HepG2 (cell line): ENCODE measurements around the gene CCBE1. TPM values are rescaled to one million over a fixed set of nuclear protein-coding genes. Genes with fewer than 3 reads are reported as not detected.

Source experiments
- ELF3 ChIP-seq: IDR thresholded peaks from 2 replicates; pipeline ENCODE4 v1.6.1; 2016; ENCODE audit warnings: missing genetic modification reagents, missing compliant biosample characterization
- HMGXB4 ChIP-seq, 2 experiments: sonication (generic) in 1 of 2; formaldehyde crosslinking in 1 of 2; IDR thresholded peaks; 2 replicates each; pipeline versions ENCODE4 v1.4.0 to v1.6.1; 2018 to 2020; ENCODE audit warnings: missing genetic modification reagents in 2 of 2, borderline replicate concordance in 1 of 2, low read depth in 1 of 2, mild to moderate bottlenecking in 1 of 2, missing biosample characterization in 1 of 2
- KLF6 ChIP-seq: IDR thresholded peaks from 2 replicates; pipeline ENCODE4 v1.8.0; 2016; ENCODE audit warnings: missing biosample characterization, missing genetic modification reagents
- LCORL ChIP-seq, 2 experiments: fragments of 450-650 bp in 1 of 2; sonication (generic) in 1 of 2; formaldehyde crosslinking in 1 of 2; IDR thresholded peaks; 2 replicates each; pipeline versions ENCODE4 v1.5.0 to v1.6.1; 2017 to 2020; ENCODE audit warnings: antibody characterized with exemption in 1 of 2, missing genetic modification reagents in 1 of 2
- MTF2 ChIP-seq: sonication (generic); formaldehyde crosslinking; IDR thresholded peaks from 2 replicates; pipeline ENCODE4 v1.5.0; 2020; ENCODE audit warnings: missing genetic modification reagents, borderline replicate concordance
- RARA ChIP-seq: IDR thresholded peaks from 2 replicates; pipeline ENCODE4 v1.6.1; 2016; ENCODE audit warnings: missing genetic modification reagents, missing compliant biosample characterization
- REPIN1 ChIP-seq: sonication (generic); formaldehyde crosslinking; IDR thresholded peaks from 2 replicates; pipeline ENCODE4 v1.8.0; 2022; ENCODE audit warnings: missing genetic modification reagents, low read depth, mild to moderate bottlenecking, borderline replicate concordance
- RNF2 ChIP-seq: fragments of 450-650 bp; conservative IDR thresholded peaks from 2 replicates; pipeline ENCODE4 v1.6.1; 2016; ENCODE audit warnings: low read depth
- SALL1 ChIP-seq: sonication (generic); formaldehyde crosslinking; IDR thresholded peaks from 2 replicates; pipeline ENCODE4 v1.8.0; 2022; ENCODE audit warnings: mild to moderate bottlenecking, missing genetic modification reagents
- SRSF1 ChIP-seq: fragments of 200-400 bp; formaldehyde crosslinking; optimal IDR thresholded peaks from 2 replicates; pipeline ENCODE3; 2017; ENCODE audit warnings: mild to moderate bottlenecking, low read depth, low read length, moderate library complexity
- YY1 ChIP-seq: IDR thresholded peaks from 2 replicates; pipeline ENCODE4 v1.6.1; 2011; ENCODE audit warnings: low read length, low read depth, moderate library complexity, mild to moderate bottlenecking; ENCODE audit not compliant: insufficient read depth, insufficient replicate concordance
- ZFX ChIP-seq: sonication (generic); formaldehyde crosslinking; IDR thresholded peaks from 2 replicates; pipeline ENCODE4 v1.4.0; 2020; ENCODE audit warnings: mild to moderate bottlenecking, low read depth, missing genetic modification reagents, moderate library complexity
- ZNF234 ChIP-seq: sonication (generic); formaldehyde crosslinking; conservative IDR thresholded peaks from 2 replicates; pipeline ENCODE4 v1.5.1; 2020; ENCODE audit warnings: mild to moderate bottlenecking, missing genetic modification reagents
- ZNF350 ChIP-seq: sonication (generic); formaldehyde crosslinking; IDR thresholded peaks from 2 replicates; pipeline ENCODE4 v1.4.0; 2020; ENCODE audit warnings: mild to moderate bottlenecking, low read depth, missing genetic modification reagents, borderline replicate concordance
- ZNF441 ChIP-seq: sonication (generic); formaldehyde crosslinking; IDR thresholded peaks from 2 replicates; pipeline ENCODE4 v1.7.0; 2021; ENCODE audit warnings: missing genetic modification reagents, borderline replicate concordance
- ZNF550 ChIP-seq: sonication (generic); formaldehyde crosslinking; IDR thresholded peaks from 2 replicates; pipeline ENCODE4 v1.4.0; 2020; ENCODE audit warnings: mild to moderate bottlenecking, missing genetic modification reagents, borderline replicate concordance
- ZNF775 ChIP-seq: sonication (generic); formaldehyde crosslinking; IDR thresholded peaks from 2 replicates; pipeline ENCODE4 v1.4.0; 2020; ENCODE audit warnings: missing genetic modification reagents, mild to moderate bottlenecking, moderate library complexity, borderline replicate concordance
- ZNF781 ChIP-seq: sonication (generic); formaldehyde crosslinking; IDR thresholded peaks from 2 replicates; pipeline ENCODE4 v1.5.1; 2020; ENCODE audit warnings: borderline replicate concordance, mild to moderate bottlenecking, missing genetic modification reagents; ENCODE audit errors: not compliant biosample characterization
- polyA plus RNA-seq, 8 experiments: library from polyadenylated mRNA; depleted of rRNA in 3 of 8; stranded (reverse) in 7 of 8; unstranded in 1 of 8; fragments of >200 nt; fragmentation: Illumina TruSeq in 4 of 8; extraction: Trizol in 4 of 8; gene quantifications; 2 replicates each; pipeline versions ENCODE4 v1.2.1 to v1.2.3, GENCODE V29; 2011 to 2016; ENCODE audit warnings: low read depth in 4 of 8, missing spikeins in 1 of 8, mixed read lengths in 1 of 8; ENCODE audit not compliant: insufficient read depth in 1 of 8
- total RNA-seq, 5 experiments: library from RNA; depleted of rRNA; stranded (reverse); fragments of >200 nt; fragmentation: Illumina TruSeq; extraction: Trizol; gene quantifications; 2 replicates each; pipeline ENCODE4 v1.2.3, GENCODE V29; 2016; ENCODE audit warnings: low read depth in 1 of 5
- TF ChIP-seq, protein P1 (sequence below): IDR thresholded peaks from 2 replicates; pipeline ENCODE4 v1.6.1; 2016; ENCODE audit warnings: low read depth, borderline replicate concordance
- TF ChIP-seq, protein P2 (sequence below): sonication (generic); formaldehyde crosslinking; IDR thresholded peaks from 2 replicates; pipeline ENCODE4 v1.4.0; 2020; ENCODE audit warnings: missing genetic modification reagents
- TF ChIP-seq, protein P3 (sequence below): sonication (generic); formaldehyde crosslinking; IDR thresholded peaks from 2 replicates; pipeline ENCODE4 v1.8.1; 2023; ENCODE audit warnings: mild to moderate bottlenecking, missing genetic modification reagents
- TF ChIP-seq, protein P4 (sequence below): sonication (generic); formaldehyde crosslinking; IDR thresholded peaks from 2 replicates; pipeline ENCODE4 v1.8.1; 2023; ENCODE audit warnings: mild to moderate bottlenecking, moderate library complexity, missing genetic modification reagents

Gene CCBE1
- total and polyA plus RNA-seq, 2 of the 13 experiments (the other 11 are each of a cell fraction or from before 2014, with no cell fraction given), result not detected

DNA sequence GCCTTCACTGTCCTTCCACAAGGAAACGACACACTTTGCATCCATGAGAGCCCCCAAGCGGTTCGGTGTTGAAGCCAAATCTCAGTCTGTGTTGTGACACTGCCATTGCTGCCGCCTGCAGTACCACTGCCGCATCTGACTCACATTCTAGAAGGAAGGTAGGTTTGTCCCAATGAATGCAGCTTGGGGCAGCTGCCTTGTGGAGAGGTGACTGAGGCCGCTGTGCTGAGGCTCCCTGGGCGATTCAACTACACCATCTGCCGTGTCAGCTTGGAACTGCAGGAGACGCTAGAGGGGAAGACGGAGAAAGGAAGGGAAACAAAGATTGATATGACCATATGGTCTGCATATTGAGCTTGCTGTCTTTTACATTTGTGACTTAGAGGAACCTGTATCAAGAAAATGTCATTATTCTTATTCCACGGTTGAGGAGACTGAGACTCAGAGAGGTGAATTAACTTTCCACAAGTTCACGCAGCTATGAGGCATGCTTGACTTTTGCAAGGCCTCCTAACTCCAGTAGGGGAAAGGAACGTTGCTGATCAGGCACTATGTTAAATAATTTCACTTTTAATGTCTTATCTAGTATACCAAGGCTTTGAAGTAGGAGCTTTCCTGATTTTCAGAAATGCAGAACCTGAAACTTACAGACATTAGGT lies 294.7 kb downstream of the CCBE1 start (continued):
- TF ChIP-seq SRSF1 (no peak), ZNF441 (0 out of 2 replicates have a peak, but pooled peaks have one; percentile 16), HMGXB4 (CRISPR knock-in tag; IDR thresholded peaks at IDR 0.05; ENCODE audit: borderline replicate concordance in 1 of 2, low read depth in 1 of 2) (peak; percentile 70 to 81; a peak in 3 of 4 replicates), ZNF781 (CRISPR knock-in tag) (no peak), ZNF234 (CRISPR knock-in tag) (no peak), SALL1 (CRISPR knock-in tag) (peak; percentile 71), YY1 (peak; percentile 18), ZNF775 (CRISPR knock-in tag) (peak; percentile 51; the same call in 1 of the 2 replicates), MTF2 (CRISPR knock-in tag) (peak; percentile 52; the same call in 1 of the 2 replicates), LCORL (IDR thresholded peaks at IDR 0.05) (no peak), LCORL (CRISPR knock-in tag; IDR thresholded peaks at IDR 0.05) (peak; percentile 74), RNF2 (peak; percentile 49; the same call in 1 of the 2 replicates), RARA (no peak), ZNF550 (CRISPR knock-in tag) (no peak), ZNF350 (0 out of 2 replicates have a peak, but pooled peaks have one; percentile 31), REPIN1 (CRISPR knock-in tag) (peak; percentile 60; the same call in 1 of the 2 replicates), KLF6 (no peak), ZFX (CRISPR knock-in tag) (peak; percentile 45; the same call in 1 of the 2 replicates), ELF3 (CRISPR knock-in tag) (peak; percentile 66)
- TF ChIP-seq, protein P1, sequence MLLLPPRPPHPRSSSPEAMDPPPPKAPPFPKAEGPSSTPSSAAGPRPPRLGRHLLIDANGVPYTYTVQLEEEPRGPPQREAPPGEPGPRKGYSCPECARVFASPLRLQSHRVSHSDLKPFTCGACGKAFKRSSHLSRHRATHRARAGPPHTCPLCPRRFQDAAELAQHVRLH (CRISPR knock-in tag), result no peak; the same call in 1 of the 2 replicates
- TF ChIP-seq, protein P2, sequence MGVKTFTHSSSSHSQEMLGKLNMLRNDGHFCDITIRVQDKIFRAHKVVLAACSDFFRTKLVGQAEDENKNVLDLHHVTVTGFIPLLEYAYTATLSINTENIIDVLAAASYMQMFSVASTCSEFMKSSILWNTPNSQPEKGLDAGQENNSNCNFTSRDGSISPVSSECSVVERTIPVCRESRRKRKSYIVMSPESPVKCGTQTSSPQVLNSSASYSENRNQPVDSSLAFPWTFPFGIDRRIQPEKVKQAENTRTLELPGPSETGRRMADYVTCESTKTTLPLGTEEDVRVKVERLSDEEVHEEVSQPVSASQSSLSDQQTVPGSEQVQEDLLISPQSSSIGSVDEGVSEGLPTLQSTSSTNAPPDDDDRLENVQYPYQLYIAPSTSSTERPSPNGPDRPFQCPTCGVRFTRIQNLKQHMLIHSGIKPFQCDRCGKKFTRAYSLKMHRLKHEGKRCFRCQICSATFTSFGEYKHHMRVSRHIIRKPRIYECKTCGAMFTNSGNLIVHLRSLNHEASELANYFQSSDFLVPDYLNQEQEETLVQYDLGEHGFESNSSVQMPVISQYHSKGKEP, result no peak
- TF ChIP-seq, protein P3, sequence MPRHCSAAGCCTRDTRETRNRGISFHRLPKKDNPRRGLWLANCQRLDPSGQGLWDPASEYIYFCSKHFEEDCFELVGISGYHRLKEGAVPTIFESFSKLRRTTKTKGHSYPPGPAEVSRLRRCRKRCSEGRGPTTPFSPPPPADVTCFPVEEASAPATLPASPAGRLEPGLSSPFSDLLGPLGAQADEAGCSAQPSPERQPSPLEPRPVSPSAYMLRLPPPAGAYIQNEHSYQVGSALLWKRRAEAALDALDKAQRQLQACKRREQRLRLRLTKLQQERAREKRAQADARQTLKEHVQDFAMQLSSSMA (CRISPR knock-in tag), result 0 out of 2 replicates have a peak, but pooled peaks have one; percentile 60
- TF ChIP-seq, protein P4, sequence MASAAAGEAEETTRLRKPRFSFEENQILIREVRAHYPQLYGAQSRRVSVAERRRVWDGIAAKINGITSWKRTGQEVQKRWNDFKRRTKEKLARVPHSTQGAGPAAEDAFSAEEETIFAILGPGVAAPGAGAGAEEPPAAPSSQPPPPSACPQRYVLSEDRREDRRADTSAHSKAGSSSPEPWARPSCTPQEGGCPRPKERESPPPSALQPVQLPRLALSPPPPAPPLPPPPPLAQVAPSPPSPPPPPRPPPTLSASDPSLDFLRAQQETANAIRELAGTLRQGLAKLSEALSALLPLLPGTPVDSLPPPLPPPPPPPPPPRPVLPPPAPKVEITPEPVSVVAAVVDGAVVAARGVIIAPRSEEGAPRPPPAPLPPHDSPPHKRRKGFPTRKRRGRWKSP, result peak; percentile 43; the same call in 1 of the 2 replicates
